ENCODE results near the gene SLC16A3.
"Not testable (repeated sequence)": the region's sequence is repeated elsewhere in the genome, so short reads cannot be mapped to it uniquely, and the experiment has no call there.

Gene SLC16A3

DNA sequence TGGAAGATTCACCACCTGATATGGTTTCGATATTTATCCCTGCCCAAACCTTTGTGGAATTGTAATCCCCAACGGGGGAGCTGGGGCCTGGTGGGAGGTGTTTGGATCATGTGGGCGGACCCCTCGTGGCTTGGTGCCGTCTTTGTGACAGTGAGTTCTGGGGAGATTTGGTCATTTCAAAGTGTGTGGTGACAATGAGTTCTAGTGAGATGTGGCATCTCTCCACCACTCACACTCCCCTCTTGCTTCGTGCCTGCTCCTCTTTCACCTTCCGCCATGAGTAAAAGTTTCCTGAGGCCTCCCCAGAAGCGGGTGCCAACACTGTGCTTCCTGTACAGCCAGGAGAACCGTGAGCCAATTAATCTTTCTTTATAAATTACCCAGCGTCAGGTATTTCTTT lies 25.9 kb upstream of the SLC16A3 start:
- TF ChIP-seq CTCF (conservative IDR thresholded peaks at IDR 0.05; ENCODE audit: low read depth, low read length), result no peak
- Histone ChIP-seq H3K9ac (no peak overlapping the region), H3K4me1 (ENCODE audit: low read depth, poor library complexity, severe bottlenecking) (peaks cover 20% of the 10 kb centered on the region), H3K36me3 (ENCODE audit: insufficient read depth) (no peaks in the 10 kb centered on the region), H3K4me3 (IDR thresholded peaks at IDR 0.05; ENCODE audit: insufficient read depth, low read depth, low read length) (no peak overlapping the region), H3K4me2 (no peak overlapping the region), H3K27ac (no peak overlapping the region), H2AFZ (ENCODE audit: low read depth) (no peak overlapping the region), H4K20me1 (ENCODE audit: insufficient read depth) (no peaks in the 10 kb centered on the region), H3K27me3 (ENCODE audit: insufficient read depth, low read depth) (no peaks in the 10 kb centered on the region), H3K79me2 (ENCODE audit: insufficient read depth, low read depth) (no peaks in the 10 kb centered on the region)

GRCh38 chr17:82203920-82204319 lies 24.9 kb upstream of the SLC16A3 start:
- Histone ChIP-seq H3K27me3 (ENCODE audit: insufficient read depth, low read depth) (no peaks in the 10 kb centered on the region), H3K4me3 (IDR thresholded peaks at IDR 0.05; ENCODE audit: insufficient read depth, low read depth, low read length) (no peak overlapping the region), H3K27ac (no peak overlapping the region), H3K9ac (no peak overlapping the region), H3K79me2 (ENCODE audit: insufficient read depth, low read depth) (no peaks in the 10 kb centered on the region), H3K4me2 (no peak overlapping the region), H4K20me1 (ENCODE audit: insufficient read depth) (no peaks in the 10 kb centered on the region), H3K36me3 (ENCODE audit: insufficient read depth) (no peaks in the 10 kb centered on the region), H3K4me1 (ENCODE audit: low read depth, poor library complexity, severe bottlenecking) (peaks cover 15% of the 10 kb centered on the region), H2AFZ (ENCODE audit: low read depth) (no peak overlapping the region)
- no peak for TF ChIP-seq CTCF (conservative IDR thresholded peaks at IDR 0.05; ENCODE audit: low read depth, low read length)

DNA sequence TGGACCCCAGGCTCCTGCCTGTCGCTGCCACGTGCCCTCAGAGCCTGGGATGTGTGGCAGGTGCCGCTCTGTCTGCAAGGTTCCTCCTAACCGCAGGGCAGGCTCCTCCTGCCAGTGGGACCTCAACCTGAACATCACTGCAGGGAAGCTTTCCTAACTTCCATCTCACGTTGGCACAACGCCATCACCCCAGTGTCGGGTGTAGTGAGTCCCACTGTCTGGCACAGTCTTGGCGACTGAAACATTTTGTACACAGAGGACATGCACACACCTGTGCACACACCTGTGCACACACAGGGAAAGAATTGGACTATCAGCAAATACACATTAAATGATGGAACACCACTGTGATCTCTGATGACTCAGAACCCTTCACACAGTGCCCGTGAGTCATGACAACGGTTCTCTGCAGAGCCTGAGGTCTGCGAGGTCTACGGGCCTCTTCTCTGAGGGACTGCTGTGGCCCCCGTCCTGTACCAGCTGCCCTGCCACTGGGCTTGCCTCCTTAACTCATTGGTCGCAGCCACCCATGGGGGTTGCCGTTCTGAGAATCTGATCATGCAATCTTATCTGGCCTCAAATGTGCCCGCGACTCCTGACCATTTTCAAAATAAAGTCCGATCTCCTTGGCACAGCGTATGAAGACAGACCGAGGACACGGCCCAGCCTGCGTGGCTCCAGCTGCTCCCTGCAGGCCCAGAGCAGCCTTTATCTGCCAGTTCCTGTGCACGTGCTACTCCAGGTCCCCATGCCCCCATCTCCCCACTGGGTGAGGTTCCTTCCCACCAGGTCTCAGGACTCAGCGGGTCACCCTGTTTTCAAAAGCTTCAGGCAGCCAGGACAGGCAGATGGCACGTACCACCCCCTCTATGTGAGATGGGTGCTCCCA lies 23.8 kb upstream of the SLC16A3 start:
- Histone ChIP-seq H3K27ac (no peak overlapping the region), H3K36me3 (ENCODE audit: insufficient read depth) (no peaks in the 10 kb centered on the region), H3K4me1 (ENCODE audit: low read depth, poor library complexity, severe bottlenecking) (peaks cover 15% of the 10 kb centered on the region), H3K9ac (no peak overlapping the region), H3K79me2 (ENCODE audit: insufficient read depth, low read depth) (no peaks in the 10 kb centered on the region), H4K20me1 (ENCODE audit: insufficient read depth) (no peaks in the 10 kb centered on the region), H3K27me3 (ENCODE audit: insufficient read depth, low read depth) (no peaks in the 10 kb centered on the region), H3K4me3 (IDR thresholded peaks at IDR 0.05; ENCODE audit: insufficient read depth, low read depth, low read length) (no peak overlapping the region), H2AFZ (ENCODE audit: low read depth) (no peak overlapping the region), H3K4me2 (peak overlapping the region; percentile 59; the same call in 1 of the 2 replicates)
- TF ChIP-seq CTCF (conservative IDR thresholded peaks at IDR 0.05; ENCODE audit: low read depth, low read length), result no peak

GRCh38 chr17:82205720-82206508 lies 22.9 kb upstream of the SLC16A3 start:
- Histone ChIP-seq H3K4me2 (peak overlapping the region; percentile 59; the same call in 1 of the 2 replicates), H3K27ac (peak overlapping the region; percentile 52), H3K79me2 (ENCODE audit: insufficient read depth, low read depth) (no peaks in the 10 kb centered on the region), H3K4me1 (ENCODE audit: low read depth, poor library complexity, severe bottlenecking) (peaks cover 15% of the 10 kb centered on the region), H4K20me1 (ENCODE audit: insufficient read depth) (no peaks in the 10 kb centered on the region), H3K4me3 (IDR thresholded peaks at IDR 0.05; ENCODE audit: insufficient read depth, low read depth, low read length) (no peak overlapping the region), H2AFZ (ENCODE audit: low read depth) (peak overlapping the region; percentile 79), H3K9ac (peak overlapping the region; percentile 38; the same call in 1 of the 2 replicates), H3K27me3 (ENCODE audit: insufficient read depth, low read depth) (no peaks in the 10 kb centered on the region), H3K36me3 (ENCODE audit: insufficient read depth) (no peaks in the 10 kb centered on the region)
- TF ChIP-seq CTCF (conservative IDR thresholded peaks at IDR 0.05; ENCODE audit: low read depth, low read length), result peak; percentile 96

DNA sequence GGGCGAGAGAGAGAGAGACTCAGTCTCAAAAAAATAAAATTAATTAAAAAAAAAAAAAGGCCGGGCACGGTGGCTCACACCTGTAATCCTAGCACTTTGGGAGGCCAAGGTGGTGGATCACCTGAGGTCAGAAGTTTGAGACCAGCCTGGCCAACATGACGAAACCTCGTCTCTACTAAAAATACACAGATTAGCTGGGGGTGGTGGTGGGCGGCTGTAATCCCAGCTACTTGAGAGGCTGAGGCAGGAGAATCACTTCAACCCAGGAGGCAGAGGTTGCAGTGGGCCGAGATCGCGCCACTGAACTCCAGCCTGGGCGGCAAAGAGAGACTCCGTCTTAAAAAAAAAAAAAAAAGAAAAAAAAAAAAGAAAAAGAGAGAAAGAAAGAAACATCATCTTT lies 18.2 kb upstream of the SLC16A3 start:
- H3K4me1 ChIP-seq (ENCODE audit: low read depth, poor library complexity, severe bottlenecking), result peaks cover 30% of the 10 kb centered on the region
- not testable (repeated sequence) for H3K4me3 ChIP-seq (IDR thresholded peaks at IDR 0.05; ENCODE audit: insufficient read depth, low read depth, low read length)

More for the DNA sequence above, 18.2 kb upstream of the SLC16A3 start:
- not testable (repeated sequence) for H3K27me3 ChIP-seq (ENCODE audit: insufficient read depth, low read depth); H4K20me1 ChIP-seq (ENCODE audit: insufficient read depth); H3K79me2 ChIP-seq (ENCODE audit: insufficient read depth, low read depth); H3K36me3 ChIP-seq (ENCODE audit: insufficient read depth); H2AFZ ChIP-seq (ENCODE audit: low read depth); H3K27ac ChIP-seq; H3K4me2 ChIP-seq; H3K9ac ChIP-seq

Data from KMS-11 (cell line).